Upper lobe of right lung (tissue), 1 donor: ENCODE measurements around the gene PPP2R3A. TPM values are rescaled to one million over a fixed set of nuclear protein-coding genes. Genes with fewer than 3 reads are reported as not detected.
A peak's percentile ranks its signal among the peaks of the same experiment; 100 is the strongest.

ENCODE experiments used
- ATAC-seq: fragments of 200-7000 bp; cut with Tn5 transposase; one replicate; pipeline ENCODE4 v1.9.1; 2020; ENCODE audit warnings: mild to moderate bottlenecking, moderate library complexity
- DNase-seq: peaks from one replicate; pipeline ENCODE4 v3.0.0-alpha.2; 2020
- H3K27ac ChIP-seq: fragments of 200-600 bp; one replicate; pipeline ENCODE4 v1.8.0; 2022
- H3K27me3 ChIP-seq: fragments of 200-600 bp; one replicate; pipeline ENCODE4 v1.8.0; 2022; ENCODE audit warnings: mild to moderate bottlenecking
- H3K36me3 ChIP-seq: fragments of 200-600 bp; one replicate; pipeline ENCODE4 v1.8.0; 2022
- H3K4me1 ChIP-seq: fragments of 200-600 bp; one replicate; pipeline ENCODE4 v1.8.0; 2022
- H3K4me3 ChIP-seq: fragments of 200-600 bp; one replicate; pipeline ENCODE4 v1.8.0; 2022; ENCODE audit warnings: mild to moderate bottlenecking
- H3K9me3 ChIP-seq: fragments of 200-600 bp; one replicate; pipeline ENCODE4 v1.8.0; 2022
- intact Hi-C: fragments of 100-400 bp; cut with DNase I; formaldehyde crosslinking; loops from one replicate; pipeline ENCODE4 v1.11.0; 2022
- total RNA-seq: library from RNA; stranded (reverse); fragmentation: NEBNext Ultra II Directional; extraction: Animal tissue kit (Norgen Biotek cat#: 25700); gene quantifications from one replicate; pipeline ENCODE4 v1.2.1, GENCODE V29; 2021
- TF ChIP-seq, protein P1 (sequence below): fragments of 200-600 bp; IDR thresholded peaks from one replicate; pipeline ENCODE4 v1.8.0; 2022; ENCODE audit warnings: antibody characterized with exemption
- donor health status: DM: no; HTN: yes; CAD: no; lungs with severe emphysema.

Gene PPP2R3A
- total RNA-seq, 1 donor from 2014 or later = 7.4 TPM

- Histone ChIP-seq H3K27ac (no peak overlapping the region), H3K27me3 (no peaks in the 10 kb centered on the region), H3K4me1 (peaks cover 12% of the 10 kb centered on the region), H3K9me3 (no peaks in the 10 kb centered on the region), H3K4me3 (no peak overlapping the region), H3K36me3 (no peaks in the 10 kb centered on the region)
- ATAC-seq (no peak), DNase-seq (no peak)
- TF ChIP-seq, protein P1, sequence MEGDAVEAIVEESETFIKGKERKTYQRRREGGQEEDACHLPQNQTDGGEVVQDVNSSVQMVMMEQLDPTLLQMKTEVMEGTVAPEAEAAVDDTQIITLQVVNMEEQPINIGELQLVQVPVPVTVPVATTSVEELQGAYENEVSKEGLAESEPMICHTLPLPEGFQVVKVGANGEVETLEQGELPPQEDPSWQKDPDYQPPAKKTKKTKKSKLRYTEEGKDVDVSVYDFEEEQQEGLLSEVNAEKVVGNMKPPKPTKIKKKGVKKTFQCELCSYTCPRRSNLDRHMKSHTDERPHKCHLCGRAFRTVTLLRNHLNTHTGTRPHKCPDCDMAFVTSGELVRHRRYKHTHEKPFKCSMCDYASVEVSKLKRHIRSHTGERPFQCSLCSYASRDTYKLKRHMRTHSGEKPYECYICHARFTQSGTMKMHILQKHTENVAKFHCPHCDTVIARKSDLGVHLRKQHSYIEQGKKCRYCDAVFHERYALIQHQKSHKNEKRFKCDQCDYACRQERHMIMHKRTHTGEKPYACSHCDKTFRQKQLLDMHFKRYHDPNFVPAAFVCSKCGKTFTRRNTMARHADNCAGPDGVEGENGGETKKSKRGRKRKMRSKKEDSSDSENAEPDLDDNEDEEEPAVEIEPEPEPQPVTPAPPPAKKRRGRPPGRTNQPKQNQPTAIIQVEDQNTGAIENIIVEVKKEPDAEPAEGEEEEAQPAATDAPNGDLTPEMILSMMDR = no peak
- intact Hi-C loops = no loop called here
Observed at GRCh38 chr3:135970506-135971116, 5.1 kb downstream of the PPP2R3A start.

DNA sequence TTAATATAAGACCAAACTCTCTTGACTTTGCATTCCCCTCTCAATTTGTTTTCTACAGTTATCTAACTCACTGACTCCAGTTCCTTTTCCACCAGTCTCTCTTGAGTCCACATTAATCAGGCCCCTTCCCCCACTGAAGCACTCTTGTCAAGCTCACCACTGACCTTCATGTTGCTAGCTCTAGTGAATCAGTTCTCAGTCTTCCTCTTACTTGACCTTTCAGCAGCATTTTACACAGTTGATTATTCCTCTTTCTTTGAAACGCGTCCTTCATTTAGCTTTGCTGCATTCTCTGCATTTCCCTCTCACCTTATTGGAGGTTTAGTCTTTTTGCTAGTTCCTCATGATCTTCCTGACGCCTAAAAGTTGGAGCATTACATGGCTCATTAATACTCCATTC is 8.3 kb downstream of the PPP2R3A start:
- ATAC-seq (peak; percentile 33), DNase-seq (no peak)
- no peak overlapping the region for H3K27ac ChIP-seq
- no peaks in the 10 kb centered on the region for H3K9me3 ChIP-seq
- H3K27me3 ChIP-seq = no peaks in the 10 kb centered on the region
- H3K4me3 ChIP-seq = no peak overlapping the region
- H3K4me1 ChIP-seq = no peaks in the 10 kb centered on the region
- TF ChIP-seq, protein P1 = no peak
- H3K36me3 ChIP-seq = no peaks in the 10 kb centered on the region
- intact Hi-C loops = no loop called here

GRCh38 chr3:135975053-135975452 is 9.5 kb downstream of the PPP2R3A start:
- TF ChIP-seq, protein P1 = no peak
- no peaks in the 10 kb centered on the region for H3K4me1 ChIP-seq
- no peaks in the 10 kb centered on the region for H3K36me3 ChIP-seq
- DNase-seq = no peak
- H3K4me3 ChIP-seq = no peak overlapping the region
- no peaks in the 10 kb centered on the region for H3K9me3 ChIP-seq
- intact Hi-C loops = no loop called here
- ATAC-seq = no peak
- no peak overlapping the region for H3K27ac ChIP-seq
- no peaks in the 10 kb centered on the region for H3K27me3 ChIP-seq

DNA sequence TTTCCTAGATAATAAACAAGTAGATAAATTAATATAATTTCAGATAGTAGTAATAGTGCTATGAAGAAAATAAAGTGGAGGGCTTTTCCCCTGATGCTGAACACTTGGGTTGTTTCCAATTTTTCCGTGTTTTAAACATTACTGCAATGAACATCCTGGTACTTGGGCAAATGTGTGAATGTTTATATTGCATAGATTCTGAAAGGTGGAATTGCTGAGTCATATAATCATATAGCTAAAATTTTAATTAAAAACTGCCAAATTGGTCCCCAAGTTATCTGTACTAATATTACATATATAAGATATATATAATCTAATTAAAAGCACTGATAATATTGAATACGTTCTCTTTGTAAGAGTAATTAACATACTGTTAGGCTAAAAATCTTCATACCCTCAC is 10.0 kb downstream of the PPP2R3A start:
- Histone ChIP-seq H3K4me1 (no peaks in the 10 kb centered on the region), H3K4me3 (no peak overlapping the region), H3K36me3 (no peaks in the 10 kb centered on the region), H3K27me3 (no peaks in the 10 kb centered on the region), H3K27ac (no peak overlapping the region), H3K9me3 (no peaks in the 10 kb centered on the region)
- intact Hi-C loops = no loop called here
- DNase-seq (no peak), ATAC-seq (no peak)
- TF ChIP-seq, protein P1 = no peak

- no peaks in the 10 kb centered on the region for H3K9me3 ChIP-seq
- intact Hi-C loops = no loop called here
- H3K4me3 ChIP-seq = no peak overlapping the region
- TF ChIP-seq, protein P1 = no peak
- ATAC-seq (no peak), DNase-seq (no peak)
- H3K36me3 ChIP-seq = no peaks in the 10 kb centered on the region
- H3K4me1 ChIP-seq = no peaks in the 10 kb centered on the region
- H3K27me3 ChIP-seq = no peaks in the 10 kb centered on the region
- no peak overlapping the region for H3K27ac ChIP-seq
Observed at GRCh38 chr3:135980343-135980742, 14.8 kb downstream of the PPP2R3A start.
